Nucleus accumbens (tissue), 56 donors: ENCODE data around the gene COLEC11.

Experiments used
- DNase-seq, 56 donors: peaks; one replicate each; lab custom pipeline; 2025; lab: John Stamatoyannopoulos, UW

Gene COLEC11

GRCh38 chr2:3584608-3585260 is 10.2 kb upstream of the COLEC11 start:
- DNase-seq: no peak

DNA sequence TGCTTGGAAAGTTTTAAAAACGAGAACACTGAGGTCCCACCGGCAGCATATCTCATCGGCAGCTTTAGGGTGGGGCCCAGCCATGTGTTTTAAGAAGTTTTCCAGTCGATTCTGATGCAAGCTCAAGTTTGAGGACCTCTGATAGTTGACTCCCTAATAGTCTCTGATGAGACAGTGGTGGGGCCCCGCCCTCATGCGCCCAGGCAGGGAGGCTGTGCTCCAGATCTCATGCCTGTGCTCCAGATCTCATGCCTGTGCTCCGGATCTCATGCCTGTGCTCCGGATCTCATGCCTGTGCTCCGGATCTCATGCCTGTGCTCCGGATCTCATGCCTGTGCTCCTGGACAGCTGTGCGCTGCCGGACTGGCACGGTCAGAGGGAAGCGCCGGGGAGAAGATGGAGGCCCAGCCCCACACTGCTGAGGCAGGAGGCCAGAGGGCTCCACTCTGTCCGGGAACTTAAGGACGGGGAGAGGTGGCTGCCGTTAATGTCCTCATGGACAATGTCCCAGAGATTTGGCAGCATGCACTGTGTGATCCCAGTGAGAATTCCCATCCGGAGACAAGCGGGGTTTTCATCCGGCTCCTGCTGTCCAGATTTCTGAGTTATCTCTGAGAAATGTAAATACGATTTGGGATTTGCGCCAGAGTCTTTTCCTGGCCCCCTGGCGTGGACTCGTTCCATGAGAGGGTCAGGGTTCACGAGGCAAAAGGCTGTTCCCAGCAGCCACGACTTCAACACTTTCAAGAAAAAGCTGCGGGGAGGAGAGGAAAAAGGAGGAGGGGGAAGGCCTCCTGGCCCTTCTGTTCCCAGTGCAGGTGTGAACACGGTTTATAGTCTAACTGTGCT is 9.4 kb upstream of the COLEC11 start:
- no peak for DNase-seq

DNA sequence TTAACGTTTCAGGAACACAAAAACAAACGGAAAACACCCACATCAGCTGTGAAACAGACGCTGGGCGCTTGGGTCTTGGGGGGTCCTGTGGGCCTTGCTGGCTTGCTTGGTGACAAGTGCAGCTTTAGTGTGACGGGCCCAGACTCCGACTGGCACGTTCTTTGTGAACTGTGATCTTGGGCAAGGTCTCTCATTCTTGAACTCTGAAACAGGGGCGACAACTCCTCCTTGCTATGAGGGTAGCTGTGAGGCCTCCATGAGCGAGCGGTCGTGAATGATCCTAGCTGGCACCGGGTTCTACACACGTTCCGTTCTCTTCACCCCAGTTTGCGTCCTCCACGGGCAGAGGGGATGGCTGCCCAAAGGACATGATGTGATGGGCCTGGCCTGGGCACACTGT is 8.7 kb upstream of the COLEC11 start:
- no peak for DNase-seq

DNA sequence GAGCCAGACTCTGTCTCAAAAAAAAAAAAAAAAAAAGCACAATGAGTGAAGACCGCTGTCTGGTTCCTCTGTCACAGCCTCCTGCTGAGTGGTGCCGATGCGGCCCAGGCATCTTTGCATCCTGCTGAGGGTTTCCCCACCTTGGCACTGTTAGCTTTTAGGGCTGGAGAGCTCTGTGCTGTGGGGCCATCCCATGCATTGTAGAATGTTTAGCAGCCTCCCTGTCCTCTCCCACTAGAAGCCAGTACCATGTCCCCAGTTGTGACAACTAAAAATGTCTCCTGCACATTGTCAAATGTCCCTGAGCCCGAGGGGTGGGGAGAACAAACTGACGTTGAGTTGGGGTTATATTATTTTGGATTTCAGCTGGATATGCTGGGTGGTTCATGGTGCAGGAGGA is 7.9 kb upstream of the COLEC11 start:
- DNase-seq: no peak

DNA sequence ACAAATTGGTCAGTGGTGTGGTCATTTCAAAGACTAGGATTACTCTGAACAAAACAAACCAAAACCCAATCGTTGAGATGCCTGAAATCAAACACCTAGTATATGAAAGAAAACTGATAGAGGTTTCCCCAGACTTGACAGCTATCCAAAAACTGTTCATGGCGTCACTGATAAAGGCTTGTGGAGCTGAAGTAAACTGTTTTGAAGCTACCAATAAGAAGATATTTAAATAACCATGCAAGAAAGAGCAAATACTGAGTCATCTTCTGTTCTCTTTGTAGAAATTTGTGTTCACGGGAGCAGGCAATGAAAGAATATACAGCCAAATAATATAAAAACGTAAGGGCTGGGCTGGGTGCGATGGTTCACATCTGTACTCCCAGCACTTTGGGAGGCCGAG is 7.5 kb upstream of the COLEC11 start:
- DNase-seq: no peak

DNA sequence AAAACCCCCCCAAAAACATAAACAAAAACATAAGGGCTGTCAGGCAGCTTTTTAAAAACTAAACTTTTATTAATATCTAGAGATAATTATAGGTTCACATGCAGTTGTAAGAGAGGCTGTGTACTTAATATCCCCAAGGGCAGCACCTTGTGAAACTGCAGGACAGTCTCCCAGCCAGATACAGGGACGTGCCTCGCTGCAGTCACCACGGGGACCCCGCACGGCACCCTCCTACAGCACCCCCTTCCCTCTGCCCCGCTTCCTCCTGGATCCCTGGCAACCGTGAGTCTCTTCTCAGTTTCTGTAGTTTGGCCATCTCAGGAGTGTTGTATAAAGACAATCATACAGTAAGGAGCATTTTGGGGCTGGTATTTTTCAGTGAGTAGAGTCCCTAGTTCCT is 6.8 kb upstream of the COLEC11 start:
- DNase-seq: no peak

DNA sequence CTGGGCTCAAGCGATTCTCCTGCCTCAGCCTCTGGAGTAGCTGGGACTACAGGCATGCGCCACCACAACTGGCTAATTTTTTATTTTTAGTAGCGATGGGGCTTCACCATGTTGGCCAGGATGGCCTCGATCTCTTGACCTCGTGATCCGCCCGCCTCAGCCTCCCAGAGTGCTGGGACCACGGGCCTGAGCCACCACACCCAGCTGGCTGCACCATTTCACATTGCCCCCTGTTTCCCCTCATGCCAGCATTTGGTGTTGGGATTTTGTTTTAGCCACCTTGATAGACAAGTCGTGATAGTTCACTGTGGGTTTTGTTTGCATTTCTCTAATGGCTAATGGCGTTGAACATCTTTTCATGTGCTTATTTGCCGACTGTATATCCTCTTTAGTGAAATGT is 5.8 kb upstream of the COLEC11 start:
- no peak for DNase-seq

GRCh38 chr2:3595404-3595803 is 492 bp downstream of the COLEC11 start:
- no peak for DNase-seq

DNA sequence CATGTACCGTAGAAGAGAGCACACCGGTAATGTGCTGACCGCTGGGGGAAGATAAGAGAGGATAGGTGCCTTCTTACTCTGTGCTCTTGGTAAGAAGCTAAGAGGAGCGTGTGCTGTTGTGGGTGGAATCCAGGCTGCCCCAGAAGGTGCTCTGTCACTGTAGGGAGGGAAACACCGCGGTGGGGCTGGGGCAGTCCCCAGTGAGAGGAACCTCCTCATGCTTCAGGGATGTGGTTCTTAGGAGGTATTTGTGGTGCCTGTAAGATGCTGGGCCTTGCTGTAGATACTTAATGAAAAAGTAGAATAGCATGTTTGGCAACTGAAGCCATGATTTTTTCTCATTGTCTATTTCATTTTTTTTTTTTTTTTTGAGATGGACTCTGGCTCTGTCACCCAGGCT is 1.1 kb downstream of the COLEC11 start:
- no peak for DNase-seq

GRCh38 chr2:3596901-3597417 is 2.0 kb downstream of the COLEC11 start:
- DNase-seq: no peak

DNA sequence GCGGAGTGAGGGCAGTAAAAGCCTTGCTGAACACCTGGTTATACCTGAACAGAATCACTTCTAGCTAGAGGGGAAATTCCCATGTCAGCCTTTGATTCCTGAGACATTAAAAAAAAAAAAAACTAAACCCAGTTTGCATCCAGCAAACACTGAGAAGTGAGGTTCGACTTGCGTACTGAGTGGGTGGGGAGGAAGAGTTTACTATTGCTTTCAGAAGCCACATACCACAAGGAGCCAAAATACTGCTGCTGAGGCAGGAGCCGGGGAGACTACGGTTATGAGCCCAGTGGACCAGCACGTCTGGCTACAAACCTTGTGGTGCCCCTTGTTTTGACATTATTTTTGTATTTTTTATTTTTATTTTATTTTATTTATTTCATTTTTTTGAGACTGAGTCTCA is 2.7 kb downstream of the COLEC11 start:
- no peak for DNase-seq

DNA sequence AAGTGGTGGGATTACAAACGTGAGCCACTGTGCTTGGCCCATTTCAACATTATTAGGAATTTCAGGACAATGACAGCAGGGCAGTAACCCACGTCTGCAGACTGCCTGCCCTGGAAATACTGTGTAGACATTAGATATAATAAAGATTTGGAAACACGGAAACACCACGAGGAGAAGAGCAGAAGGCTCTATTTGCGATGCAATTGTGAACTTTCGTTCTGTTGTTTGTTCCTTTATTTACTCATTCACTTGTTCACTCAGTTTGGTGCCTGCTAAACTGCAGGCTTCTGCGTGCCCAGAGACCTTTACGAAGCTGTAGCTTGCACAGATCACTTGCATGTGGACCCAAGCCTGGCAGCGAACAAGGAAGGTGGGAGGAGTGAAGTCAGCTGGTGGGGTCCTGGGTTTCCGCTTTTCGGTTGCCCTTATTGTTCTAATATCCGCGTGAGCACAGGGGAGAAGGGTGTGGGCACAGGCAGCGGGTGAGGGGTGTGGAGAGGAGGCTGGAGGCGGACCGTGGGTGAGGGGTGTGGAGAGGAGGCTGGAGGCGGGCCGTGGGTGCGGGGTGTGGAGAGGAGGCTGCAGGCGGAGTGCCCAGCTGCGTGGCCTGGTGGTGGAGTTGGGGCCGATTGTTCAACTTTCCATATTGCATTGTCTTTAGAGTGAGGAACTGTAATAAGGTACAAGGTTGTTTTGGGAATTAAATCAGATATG is 3.4 kb downstream of the COLEC11 start:
- DNase-seq: no peak

DNA sequence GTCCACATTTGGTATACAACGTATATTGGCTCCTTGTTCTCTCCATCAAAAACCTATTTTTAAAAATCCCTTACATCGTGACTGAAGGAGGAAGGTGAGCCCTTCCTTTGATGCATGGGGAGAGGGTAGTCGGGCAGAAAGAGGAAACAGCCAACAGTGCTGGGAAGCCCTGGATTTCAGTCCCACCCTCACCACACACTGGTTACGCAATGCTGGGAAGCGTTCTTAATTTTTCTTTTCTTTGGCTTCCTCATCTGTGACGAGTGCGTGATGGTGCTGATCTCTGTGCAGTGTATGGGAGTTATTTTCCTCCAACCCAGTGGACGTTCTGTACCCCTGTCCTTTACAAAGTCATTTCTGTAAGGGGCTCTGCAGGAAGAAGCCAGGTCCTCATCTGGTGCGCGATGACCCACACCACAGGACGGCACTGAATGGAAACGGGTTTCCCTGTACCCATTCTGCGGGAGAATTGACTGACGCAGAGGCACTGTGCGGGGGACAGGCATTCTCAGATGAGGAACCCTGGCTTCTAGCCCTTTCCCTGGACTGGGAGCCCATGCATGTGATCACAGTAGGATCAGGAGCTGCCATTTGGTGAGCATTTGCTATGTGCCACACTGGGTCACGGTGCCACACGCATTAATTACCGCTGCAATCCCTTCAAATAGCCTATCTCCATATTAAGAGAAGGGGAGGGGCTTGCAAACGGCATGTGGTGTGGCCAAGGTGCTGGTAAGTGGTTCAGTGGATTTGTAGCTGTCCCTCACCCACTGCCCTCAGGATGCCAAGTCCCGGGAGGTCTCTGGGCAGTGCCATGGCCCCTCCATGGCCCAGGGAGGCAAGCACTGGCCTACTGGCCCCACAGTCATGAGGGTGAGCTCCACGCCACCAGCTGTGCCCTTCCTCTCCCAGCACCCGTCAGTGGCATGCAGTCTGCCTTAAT is 4.3 kb downstream of the COLEC11 start:
- no peak for DNase-seq

DNA sequence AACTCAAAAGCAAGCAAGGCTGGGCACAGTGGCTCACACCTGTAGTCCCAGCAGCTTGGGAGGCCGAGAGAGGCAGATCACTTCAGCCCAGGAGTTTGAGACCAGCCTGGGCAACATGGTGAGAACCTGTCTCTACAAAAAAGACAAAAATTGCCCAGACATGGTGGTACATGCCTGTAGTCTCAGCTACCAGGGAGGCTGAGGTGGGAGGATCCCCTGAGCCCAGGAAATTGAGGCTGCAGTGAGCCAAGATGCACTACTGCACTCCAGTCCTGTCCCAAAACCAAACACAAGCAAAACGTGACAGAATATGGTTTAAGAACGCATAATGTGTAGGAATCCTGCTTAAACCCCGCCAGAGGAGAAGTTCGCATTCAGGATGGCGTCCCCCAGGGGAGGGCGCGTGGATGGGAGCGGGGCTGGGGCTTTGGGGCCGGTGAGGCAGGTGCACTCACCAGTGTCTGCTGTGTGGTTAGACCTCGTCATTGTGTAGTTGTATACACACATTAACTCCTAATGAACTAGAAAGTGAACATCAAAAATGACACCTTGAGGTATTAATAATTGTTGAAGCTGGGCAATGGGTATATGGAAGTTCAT is 5.4 kb downstream of the COLEC11 start:
- DNase-seq: no peak

- DNase-seq: no peak
Observed at GRCh38 chr2:3601561-3602271, 6.8 kb downstream of the COLEC11 start.

DNA sequence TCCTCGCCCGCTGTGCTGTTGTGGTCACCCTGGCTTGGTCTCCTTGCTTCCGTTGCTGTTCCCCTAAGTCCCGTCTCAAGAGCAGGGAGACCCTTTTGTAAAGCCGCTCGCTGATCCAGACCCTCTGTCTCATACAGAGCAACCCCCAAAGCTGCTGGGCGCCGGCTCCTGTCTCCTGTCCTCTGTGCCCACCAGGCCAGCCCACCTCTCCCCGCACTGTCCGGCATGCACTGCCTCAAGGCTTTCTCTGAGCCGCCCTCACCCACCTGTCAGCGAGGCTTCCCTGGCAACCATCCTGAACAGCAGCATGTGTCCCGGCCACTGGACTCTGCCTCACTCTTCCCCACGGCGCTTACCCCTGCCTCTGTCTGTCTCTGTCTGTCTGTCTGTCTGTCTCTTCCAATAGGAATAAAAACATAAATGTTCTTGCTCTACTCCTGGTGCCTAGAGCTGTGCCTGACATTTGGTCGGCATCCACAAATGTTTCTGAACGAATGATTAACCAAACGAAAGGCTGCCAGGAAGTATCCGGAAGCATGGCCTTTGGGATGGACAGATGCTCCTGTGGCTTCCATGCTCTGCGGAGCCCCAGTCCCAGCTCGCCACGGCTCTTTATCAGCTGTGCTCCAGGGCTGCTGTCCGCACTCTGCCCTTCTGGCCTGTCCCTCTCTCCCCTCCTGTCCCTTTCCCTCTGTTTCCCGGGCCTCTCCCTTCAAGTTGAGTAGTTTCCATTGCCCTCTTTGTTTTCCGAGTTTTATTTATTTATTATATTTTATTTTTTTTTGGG is 7.8 kb downstream of the COLEC11 start:
- no peak for DNase-seq

DNA sequence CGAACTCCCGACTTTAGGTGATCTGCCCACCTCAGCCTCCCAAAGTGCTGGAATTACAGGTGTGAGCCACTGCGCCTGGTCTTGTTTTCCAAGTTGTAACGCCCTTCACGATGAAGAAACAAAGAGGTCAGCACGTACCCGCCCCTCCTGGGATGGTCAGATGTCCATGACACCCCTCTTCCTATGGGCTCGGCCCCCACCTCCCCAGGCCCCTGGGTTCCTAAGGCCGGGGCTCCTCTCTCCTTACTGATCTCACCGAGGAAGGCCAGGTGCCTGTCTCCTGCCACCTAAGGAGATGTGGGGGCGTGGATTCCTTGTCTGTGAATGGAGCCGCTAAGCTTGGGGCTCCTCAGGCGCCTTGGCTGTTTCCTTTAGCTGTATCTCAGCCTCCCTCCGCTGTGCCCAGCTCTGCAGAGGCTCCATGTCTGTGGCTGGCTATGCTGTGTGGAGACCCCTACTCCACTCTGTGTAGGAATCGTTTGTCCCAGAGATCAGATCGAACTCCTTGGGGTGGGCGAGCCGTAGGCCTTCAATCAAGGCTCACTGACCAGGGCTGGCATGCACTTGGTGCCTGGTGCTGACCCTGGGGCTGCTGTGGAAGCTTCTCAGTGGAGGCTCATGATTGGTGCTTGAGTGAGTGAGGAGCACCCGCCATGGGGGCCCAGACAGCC is 8.8 kb downstream of the COLEC11 start:
- no peak for DNase-seq
